ENCODE data around the gene MAB21L4.

The MAB21L4 gene

GRCh38 chr2:240873098-240873788 is 22.7 kb downstream of the MAB21L4 start:
- DNase-seq (ENCODE audit: low read depth): no peak
- no peak overlapping the region for H3K4me3 ChIP-seq (ENCODE audit: low read length)
- TF ChIP-seq, protein P1, sequence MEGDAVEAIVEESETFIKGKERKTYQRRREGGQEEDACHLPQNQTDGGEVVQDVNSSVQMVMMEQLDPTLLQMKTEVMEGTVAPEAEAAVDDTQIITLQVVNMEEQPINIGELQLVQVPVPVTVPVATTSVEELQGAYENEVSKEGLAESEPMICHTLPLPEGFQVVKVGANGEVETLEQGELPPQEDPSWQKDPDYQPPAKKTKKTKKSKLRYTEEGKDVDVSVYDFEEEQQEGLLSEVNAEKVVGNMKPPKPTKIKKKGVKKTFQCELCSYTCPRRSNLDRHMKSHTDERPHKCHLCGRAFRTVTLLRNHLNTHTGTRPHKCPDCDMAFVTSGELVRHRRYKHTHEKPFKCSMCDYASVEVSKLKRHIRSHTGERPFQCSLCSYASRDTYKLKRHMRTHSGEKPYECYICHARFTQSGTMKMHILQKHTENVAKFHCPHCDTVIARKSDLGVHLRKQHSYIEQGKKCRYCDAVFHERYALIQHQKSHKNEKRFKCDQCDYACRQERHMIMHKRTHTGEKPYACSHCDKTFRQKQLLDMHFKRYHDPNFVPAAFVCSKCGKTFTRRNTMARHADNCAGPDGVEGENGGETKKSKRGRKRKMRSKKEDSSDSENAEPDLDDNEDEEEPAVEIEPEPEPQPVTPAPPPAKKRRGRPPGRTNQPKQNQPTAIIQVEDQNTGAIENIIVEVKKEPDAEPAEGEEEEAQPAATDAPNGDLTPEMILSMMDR (conservative IDR thresholded peaks at IDR 0.05; ENCODE audit: low read depth, low read length): no peak

DNA sequence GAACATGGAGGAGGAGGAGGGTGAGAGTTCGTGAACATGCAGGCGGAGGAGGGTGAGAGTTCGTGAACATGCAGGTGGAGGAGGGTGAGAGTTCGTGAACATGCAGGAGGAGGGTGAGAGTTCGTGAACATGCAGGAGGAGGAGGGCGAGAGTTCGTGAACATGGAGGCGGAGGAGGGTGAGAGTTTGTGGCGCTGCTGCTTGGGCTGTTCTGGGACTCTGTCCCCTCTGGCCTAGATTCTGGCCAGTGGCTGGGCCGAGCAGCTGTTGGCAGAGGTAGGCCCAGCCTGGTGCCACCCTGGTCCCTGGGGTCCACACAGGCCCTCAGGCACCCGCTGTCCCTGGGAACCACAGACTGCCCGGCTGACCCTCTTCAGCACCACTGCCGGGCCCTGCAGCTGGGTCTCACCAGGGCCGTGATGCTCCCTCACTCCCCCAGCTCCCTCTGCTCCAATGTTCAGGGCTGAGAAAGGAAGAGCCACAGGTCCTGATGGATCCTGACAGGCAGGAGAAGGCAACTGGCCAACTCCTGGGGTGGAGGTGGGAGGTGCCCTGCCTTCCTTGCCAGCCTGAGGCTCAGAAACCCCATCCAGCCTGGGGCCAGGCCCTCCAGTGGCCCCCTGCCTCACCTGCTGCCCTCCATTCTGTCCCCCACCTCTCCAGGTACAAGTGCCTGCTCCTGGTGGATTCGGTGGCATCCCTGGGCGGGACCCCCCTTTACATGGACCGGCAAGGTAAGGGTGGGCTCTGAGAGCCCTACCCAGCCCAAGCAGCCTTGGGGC is 23.4 kb downstream of the MAB21L4 start:
- H3K4me3 ChIP-seq (ENCODE audit: low read length): no peak overlapping the region
- TF ChIP-seq, protein P1 (conservative IDR thresholded peaks at IDR 0.05; ENCODE audit: low read depth, low read length): no peak
- DNase-seq (ENCODE audit: low read depth): no peak

DNA sequence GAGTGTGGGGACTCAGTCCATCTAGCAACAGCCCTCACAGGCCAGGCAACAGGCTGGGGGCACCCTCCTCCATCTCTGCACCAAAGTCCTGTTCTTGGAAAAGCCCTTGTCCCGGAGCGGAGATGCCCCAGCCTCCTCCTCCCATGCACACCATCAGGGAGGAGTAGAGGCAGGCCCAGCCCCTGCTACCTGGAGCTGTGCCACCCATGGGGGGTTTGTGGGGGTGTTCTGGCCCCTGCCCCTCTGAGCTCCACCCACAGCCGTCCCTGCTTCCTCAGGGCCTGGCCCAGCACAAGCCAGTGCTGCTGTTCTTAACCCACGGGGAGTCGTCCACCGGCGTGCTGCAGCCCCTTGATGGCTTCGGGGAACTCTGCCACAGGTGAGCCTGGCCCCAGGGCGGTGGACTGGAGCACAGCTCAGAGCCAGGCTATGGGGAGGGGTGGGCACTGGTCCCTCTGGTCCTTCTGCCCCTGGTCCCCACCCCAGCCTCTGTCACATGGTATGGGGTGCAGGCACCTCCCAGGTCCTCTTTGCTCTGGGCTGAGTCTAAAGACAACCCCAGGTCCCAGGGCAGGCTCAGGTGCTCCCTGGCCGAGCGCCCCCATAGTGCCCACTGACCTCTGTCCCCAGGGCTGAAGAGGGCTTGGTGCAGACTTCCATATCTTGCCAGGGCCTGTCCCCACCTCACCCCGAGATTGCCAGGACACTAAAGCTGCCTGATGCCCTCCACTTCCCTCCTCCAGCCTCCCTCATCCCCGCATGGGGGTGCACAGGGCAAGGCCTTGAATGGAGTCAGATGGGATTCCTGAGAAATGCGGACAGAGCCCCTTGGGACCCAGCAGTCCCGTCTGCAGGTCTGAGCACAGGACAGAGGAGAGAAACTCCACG is 24.6 kb downstream of the MAB21L4 start:
- no peak overlapping the region for H3K4me3 ChIP-seq (ENCODE audit: low read length)
- DNase-seq (ENCODE audit: low read depth): no peak
- TF ChIP-seq, protein P1 (conservative IDR thresholded peaks at IDR 0.05; ENCODE audit: low read depth, low read length): no peak

DNA sequence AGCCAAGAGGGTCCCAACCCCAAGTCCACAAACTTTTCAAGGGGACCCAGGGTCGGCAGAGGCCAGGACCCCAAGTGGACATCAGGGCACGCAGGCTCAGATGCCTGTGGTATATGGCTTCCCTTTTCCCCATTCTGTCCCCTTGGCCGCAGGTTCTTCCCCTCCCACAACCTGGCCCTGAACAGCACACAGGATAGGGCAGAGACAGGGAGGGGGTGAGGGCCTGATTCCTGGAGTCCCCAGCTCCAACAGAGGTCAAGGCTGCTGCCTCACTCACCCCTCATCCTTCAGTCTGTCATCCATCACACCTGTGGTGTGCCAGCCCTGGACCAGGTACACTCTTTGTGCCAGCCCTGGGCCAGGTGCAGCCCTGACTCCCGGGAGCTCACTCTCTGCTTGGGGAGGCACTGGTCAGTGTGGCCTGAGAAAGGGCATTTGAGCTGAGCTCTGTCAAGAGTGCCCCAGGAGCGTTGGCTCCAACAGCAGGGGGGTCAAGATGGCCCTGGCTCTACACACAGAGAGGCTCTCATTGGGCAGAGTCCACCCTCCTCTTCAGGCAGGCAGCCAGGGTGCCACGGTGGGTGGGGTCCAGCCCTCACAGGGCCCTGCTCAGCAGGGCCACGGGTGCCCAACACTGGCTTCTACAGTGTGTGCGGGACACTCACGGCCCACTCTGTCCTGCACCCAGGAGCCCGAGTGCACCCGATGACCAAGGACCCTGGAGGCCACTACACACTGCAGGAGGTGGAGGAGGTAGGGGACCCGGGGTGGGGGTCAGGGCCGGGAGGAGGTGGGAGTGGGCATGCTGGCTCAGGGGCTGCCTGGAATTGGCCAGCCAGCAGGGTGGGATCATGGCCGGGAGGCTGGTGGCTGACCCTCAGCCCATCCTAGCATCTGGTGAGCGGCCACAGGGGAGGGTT is 25.7 kb downstream of the MAB21L4 start:
- DNase-seq (ENCODE audit: low read depth): no peak
- TF ChIP-seq, protein P1 (conservative IDR thresholded peaks at IDR 0.05; ENCODE audit: low read depth, low read length): no peak
- H3K4me3 ChIP-seq (ENCODE audit: low read length): no peak overlapping the region

DNA sequence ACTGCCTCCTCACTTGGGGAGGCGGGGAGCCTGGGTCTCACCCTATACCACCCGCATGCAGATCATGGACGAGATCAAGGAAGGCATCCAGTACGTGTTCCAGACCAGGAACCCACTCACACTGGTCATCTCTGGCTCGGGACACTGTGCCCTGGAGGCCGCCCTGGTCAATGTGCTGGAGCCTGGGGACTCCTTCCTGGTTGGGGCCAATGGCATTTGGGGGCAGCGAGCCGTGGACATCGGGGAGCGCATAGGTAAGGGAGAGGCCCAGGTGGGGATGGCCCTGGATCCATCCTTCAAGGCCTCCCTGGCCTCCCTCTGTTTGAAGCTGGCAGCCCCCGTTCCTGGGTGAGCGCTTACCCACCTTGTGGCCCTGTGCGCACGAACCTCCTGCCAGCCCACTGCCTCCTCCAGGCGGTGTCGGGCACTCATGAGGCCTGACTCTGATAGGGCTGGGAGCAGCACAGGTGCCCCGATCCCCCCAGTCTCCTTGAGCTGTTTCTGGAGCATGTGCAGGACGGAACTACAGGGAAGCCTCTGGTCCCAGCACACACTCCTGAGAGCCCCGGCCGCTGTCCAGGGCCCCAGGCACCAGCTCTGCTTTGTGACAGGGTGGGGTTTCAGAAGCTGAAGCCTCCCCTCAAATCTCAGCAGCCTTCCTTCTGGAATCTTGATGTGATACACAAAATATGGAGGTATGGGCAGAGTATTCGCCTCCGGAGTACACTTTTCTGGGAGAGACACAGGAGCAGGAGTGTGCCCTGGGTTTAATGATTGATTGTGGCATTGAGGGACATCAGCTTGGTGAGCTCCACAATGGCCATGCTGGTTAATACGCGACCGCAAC is 26.6 kb downstream of the MAB21L4 start:
- no peak for DNase-seq (ENCODE audit: low read depth)
- TF ChIP-seq, protein P1 (conservative IDR thresholded peaks at IDR 0.05; ENCODE audit: low read depth, low read length): no peak
- no peak overlapping the region for H3K4me3 ChIP-seq (ENCODE audit: low read length)

All from retinal pigment epithelial cell (primary cell).